OCI-LY3 (cell line): ENCODE data around the gene USP50.

Experiments
- H2AFZ ChIP-seq: fragments of 200-600, 300-600 bp; shearing (Covaris generic); 2 replicates; pipeline ENCODE4 v1.6.0; 2014; ENCODE audit warnings: antibody characterized with exemption, low read depth, low read length
- H3K27ac ChIP-seq: fragments of 200-600, 300-600 bp; sonication (generic); 2 replicates; pipeline ENCODE4 v1.5.1; 2014; ENCODE audit warnings: mild to moderate bottlenecking, low read length, moderate library complexity, mixed read lengths
- H3K27me3 ChIP-seq: fragments of 200-600, 300-600 bp; sonication (generic); 2 replicates; pipeline ENCODE4 v1.6.1; 2014; ENCODE audit warnings: low read depth, low read length, mixed read lengths
- H3K36me3 ChIP-seq: fragments of 200-600, 300-600 bp; sonication (generic); replicated peaks from 2 replicates; pipeline ENCODE3; 2014; ENCODE audit warnings: low read depth, low read length, mixed read lengths
- H3K4me1 ChIP-seq: fragments of 300-600, 200-600 bp; sonication (generic); 2 replicates; pipeline ENCODE4 v1.6.1; 2014; ENCODE audit warnings: low read length, mixed read lengths
- H3K4me2 ChIP-seq: fragments of 200-600, 300-600 bp; sonication (generic); 2 replicates; pipeline ENCODE4 v1.6.1; 2014; ENCODE audit warnings: low read length, mixed read lengths
- H3K4me3 ChIP-seq: fragments of 300-600, 200-600 bp; sonication (generic); 2 replicates; pipeline ENCODE4 v1.5.1; 2014; ENCODE audit warnings: antibody characterized with exemption, mild to moderate bottlenecking, low read length, moderate library complexity
- H3K79me2 ChIP-seq: fragments of 300-600, 200-600 bp; shearing (Covaris generic); 2 replicates; pipeline ENCODE4 v1.6.1; 2014; ENCODE audit warnings: mild to moderate bottlenecking, low read length, mixed read lengths
- H3K9ac ChIP-seq: fragments of 300-600, 200-600 bp; shearing (Covaris generic); 2 replicates; pipeline ENCODE4 v1.6.0; 2014; ENCODE audit warnings: mild to moderate bottlenecking, low read length, moderate library complexity
- H3K9me3 ChIP-seq: fragments of 200-600, 300-600 bp; shearing (Covaris generic); 2 replicates; pipeline ENCODE4 v1.6.1; 2014; ENCODE audit warnings: low read length, mixed read lengths; ENCODE audit not compliant: insufficient read depth
- H4K20me1 ChIP-seq: fragments of 200-600, 300-600 bp; sonication (generic); 2 replicates; pipeline ENCODE4 v1.6.1; 2016; ENCODE audit warnings: low read length, mixed read lengths; ENCODE audit not compliant: insufficient read depth
- CTCF ChIP-seq: fragments of 200-600, 300-600 bp; sonication (generic); IDR thresholded peaks from 2 replicates; pipeline ENCODE4 v1.5.1; 2014; ENCODE audit warnings: antibody characterized with exemption, low read length, low read depth
- EZH2phosphoT487 ChIP-seq: fragments of 200-600 bp; shearing (Covaris generic); IDR thresholded peaks from 2 replicates; pipeline ENCODE4 v1.6.1; 2018; ENCODE audit warnings: antibody characterized with exemption, mixed run types, low read depth

USP50 gene

GRCh38 chr15:50531766-50532165 lies 14.7 kb downstream of the USP50 start:
- H3K4me2 ChIP-seq: no peak overlapping the region
- H3K79me2 ChIP-seq: no peaks in the 10 kb centered on the region
- no peaks in the 10 kb centered on the region for H4K20me1 ChIP-seq
- H3K4me1 ChIP-seq: no peaks in the 10 kb centered on the region
- no peak overlapping the region for H3K4me3 ChIP-seq
- no peaks in the 10 kb centered on the region for H3K36me3 ChIP-seq
- TF ChIP-seq EZH2phosphoT487 (no peak), CTCF (no peak)
- H3K9ac ChIP-seq: no peak overlapping the region
- H3K9me3 ChIP-seq: no peaks in the 10 kb centered on the region
- H3K27me3 ChIP-seq: 0 out of 2 replicates have a peak, but pooled peaks cover 1% of the 10 kb centered on the region
- H2AFZ ChIP-seq: no peak overlapping the region
- H3K27ac ChIP-seq: no peak overlapping the region

GRCh38 chr15:50531163-50531562 lies 15.3 kb downstream of the USP50 start:
- no peaks in the 10 kb centered on the region for H3K36me3 ChIP-seq
- H3K4me2 ChIP-seq: no peak overlapping the region
- no peak overlapping the region for H3K4me3 ChIP-seq
- no peak overlapping the region for H2AFZ ChIP-seq
- H3K4me1 ChIP-seq: no peaks in the 10 kb centered on the region
- no peak overlapping the region for H3K9ac ChIP-seq
- TF ChIP-seq EZH2phosphoT487 (no peak), CTCF (no peak)
- H4K20me1 ChIP-seq: no peaks in the 10 kb centered on the region
- no peaks in the 10 kb centered on the region for H3K27me3 ChIP-seq
- H3K9me3 ChIP-seq: no peaks in the 10 kb centered on the region
- no peak overlapping the region for H3K27ac ChIP-seq
- H3K79me2 ChIP-seq: no peaks in the 10 kb centered on the region

GRCh38 chr15:50523851-50524251 lies 22.6 kb downstream of the USP50 start:
- Histone ChIP-seq H3K9me3 (no peaks in the 10 kb centered on the region), H3K27ac (no peak overlapping the region), H3K36me3 (no peaks in the 10 kb centered on the region), H4K20me1 (no peaks in the 10 kb centered on the region), H2AFZ (no peak overlapping the region), H3K4me1 (no peaks in the 10 kb centered on the region), H3K9ac (no peak overlapping the region), H3K4me2 (no peak overlapping the region), H3K27me3 (peaks cover 4% of the 10 kb centered on the region; the same call in 1 of the 2 replicates), H3K4me3 (no peak overlapping the region), H3K79me2 (no peaks in the 10 kb centered on the region)
- no peak for TF ChIP-seq EZH2phosphoT487
- no peak for TF ChIP-seq CTCF

GRCh38 chr15:50519740-50520425 lies 26.6 kb downstream of the USP50 start:
- no peak overlapping the region for H3K27ac ChIP-seq
- no peak overlapping the region for H3K9ac ChIP-seq
- no peak overlapping the region for H3K4me2 ChIP-seq
- TF ChIP-seq CTCF (no peak), EZH2phosphoT487 (no peak)
- no peaks in the 10 kb centered on the region for H3K4me1 ChIP-seq
- H2AFZ ChIP-seq: no peak overlapping the region
- H3K27me3 ChIP-seq: peaks cover 4% of the 10 kb centered on the region; the same call in 1 of the 2 replicates
- no peak overlapping the region for H3K4me3 ChIP-seq
- no peaks in the 10 kb centered on the region for H3K36me3 ChIP-seq
- no peaks in the 10 kb centered on the region for H3K79me2 ChIP-seq
- no peaks in the 10 kb centered on the region for H4K20me1 ChIP-seq
- no peaks in the 10 kb centered on the region for H3K9me3 ChIP-seq
